ENCODE measurements around the gene IL1B. TPM values are rescaled to one million over a fixed set of nuclear protein-coding genes. Genes with fewer than 3 reads are reported as not detected.

IL1B gene
- total RNA-seq, 4 donors from 2014 or later = 0.22 to 2.7 (median 0.39) TPM; not detected in 1

GRCh38 chr2:112818094-112818902 lies 18.3 kb downstream of the IL1B start:
- no peak overlapping the region for H3K4me3 ChIP-seq
- DNase-seq (ENCODE audit: low spot score in 2 of 2) = no peak
- H3K36me3 ChIP-seq = no peaks in the 10 kb centered on the region
- H3K9me3 ChIP-seq = peaks cover 0 to 4% (median 0%) of the 10 kb centered on the region in 4 donors
- WGBS, 2 donors = 62 to 67% methylated on average over 3 of the region's 3 CpGs
- no peaks in the 10 kb centered on the region for H3K27me3 ChIP-seq
- H3K27ac ChIP-seq = no peak overlapping the region
- H3K4me1 ChIP-seq = peaks cover 0 to 12% (median 0%) of the 10 kb centered on the region in 4 donors
- TF ChIP-seq, protein P1, sequence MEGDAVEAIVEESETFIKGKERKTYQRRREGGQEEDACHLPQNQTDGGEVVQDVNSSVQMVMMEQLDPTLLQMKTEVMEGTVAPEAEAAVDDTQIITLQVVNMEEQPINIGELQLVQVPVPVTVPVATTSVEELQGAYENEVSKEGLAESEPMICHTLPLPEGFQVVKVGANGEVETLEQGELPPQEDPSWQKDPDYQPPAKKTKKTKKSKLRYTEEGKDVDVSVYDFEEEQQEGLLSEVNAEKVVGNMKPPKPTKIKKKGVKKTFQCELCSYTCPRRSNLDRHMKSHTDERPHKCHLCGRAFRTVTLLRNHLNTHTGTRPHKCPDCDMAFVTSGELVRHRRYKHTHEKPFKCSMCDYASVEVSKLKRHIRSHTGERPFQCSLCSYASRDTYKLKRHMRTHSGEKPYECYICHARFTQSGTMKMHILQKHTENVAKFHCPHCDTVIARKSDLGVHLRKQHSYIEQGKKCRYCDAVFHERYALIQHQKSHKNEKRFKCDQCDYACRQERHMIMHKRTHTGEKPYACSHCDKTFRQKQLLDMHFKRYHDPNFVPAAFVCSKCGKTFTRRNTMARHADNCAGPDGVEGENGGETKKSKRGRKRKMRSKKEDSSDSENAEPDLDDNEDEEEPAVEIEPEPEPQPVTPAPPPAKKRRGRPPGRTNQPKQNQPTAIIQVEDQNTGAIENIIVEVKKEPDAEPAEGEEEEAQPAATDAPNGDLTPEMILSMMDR (IDR thresholded peaks at IDR 0.05) = no peak
- TF ChIP-seq POLR2A (IDR thresholded peaks at IDR 0.05) = no peak
- no peak for TF ChIP-seq EP300 (IDR thresholded peaks at IDR 0.05)

DNA sequence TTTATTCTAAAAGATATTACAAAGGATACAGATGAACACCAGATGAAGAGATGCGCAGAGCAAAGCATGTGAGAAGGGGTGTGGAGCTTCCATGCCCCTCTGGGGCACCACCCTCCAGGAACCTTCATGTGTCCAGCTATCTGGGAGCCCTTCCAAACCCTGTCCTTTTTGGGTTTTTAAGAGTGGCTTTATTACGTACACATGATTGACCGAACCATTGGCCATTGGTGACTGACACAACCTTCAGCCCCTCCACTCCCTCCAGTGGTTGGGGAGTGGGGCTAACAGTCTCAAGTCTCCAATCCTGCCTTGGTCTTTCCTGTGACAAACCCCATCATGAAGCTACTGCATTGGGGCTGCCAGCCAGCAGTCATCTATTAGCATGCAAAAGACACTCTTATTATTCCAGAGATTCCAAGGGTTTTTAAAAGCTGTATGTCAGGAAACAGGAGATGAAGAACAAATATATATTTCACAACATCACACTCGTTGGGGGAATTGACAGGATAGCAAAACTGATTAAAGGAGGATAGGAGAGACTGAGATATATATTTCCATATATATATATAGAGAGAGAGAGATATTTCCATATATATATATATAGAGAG lies 19.4 kb downstream of the IL1B start:
- H3K36me3 ChIP-seq = no peaks in the 10 kb centered on the region
- DNase-seq (ENCODE audit: low spot score in 2 of 2) = no peak
- H3K4me1 ChIP-seq = peaks cover 0 to 23% (median 6%) of the 10 kb centered on the region in 4 donors
- H3K27ac ChIP-seq = no peak overlapping the region
- TF ChIP-seq EP300 (IDR thresholded peaks at IDR 0.05) (no peak), POLR2A (IDR thresholded peaks at IDR 0.05) (no peak)
- TF ChIP-seq, protein P1 (IDR thresholded peaks at IDR 0.05) = no peak
- H3K9me3 ChIP-seq = no peaks in the 10 kb centered on the region
- H3K4me3 ChIP-seq = no peak overlapping the region
- H3K27me3 ChIP-seq = no peaks in the 10 kb centered on the region
- whole genome bisulfite sequencing, 2 donors = 82 to 84% methylated on average over 4 of the region's 4 CpGs

DNA sequence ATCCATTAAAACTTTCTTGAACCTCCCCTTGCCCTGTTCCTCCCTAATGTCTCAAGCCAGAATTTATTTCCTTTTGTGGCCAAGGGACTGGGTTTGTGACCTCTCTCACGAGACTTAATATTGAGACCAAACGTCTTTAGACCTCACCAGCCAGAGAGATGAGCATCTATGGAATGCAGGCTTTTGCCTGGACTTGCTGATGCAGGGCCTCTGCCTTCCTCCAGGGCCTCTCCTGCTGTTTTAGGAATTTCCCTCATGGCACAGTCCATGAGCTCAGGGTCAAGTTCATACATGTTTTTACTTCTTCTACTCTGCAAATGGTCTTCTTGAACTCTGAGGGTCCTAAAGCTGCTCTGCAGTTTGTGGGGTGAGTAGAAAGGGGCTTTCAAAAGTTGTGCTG lies 22.3 kb downstream of the IL1B start:
- Histone ChIP-seq H3K27ac (no peak overlapping the region), H3K9me3 (no peaks in the 10 kb centered on the region), H3K4me3 (no peak overlapping the region), H3K36me3 (no peaks in the 10 kb centered on the region), H3K27me3 (no peaks in the 10 kb centered on the region), H3K4me1 (peaks cover 0 to 34% (median 14%) of the 10 kb centered on the region in 4 donors)
- TF ChIP-seq POLR2A (IDR thresholded peaks at IDR 0.05) (no peak), EP300 (IDR thresholded peaks at IDR 0.05) (no peak)
- TF ChIP-seq, protein P1 (IDR thresholded peaks at IDR 0.05) = no peak
- DNase-seq (ENCODE audit: low spot score in 2 of 2) = no peak
- WGBS, 2 donors = 57% methylated on average over 2 of the region's 2 CpGs

- Histone ChIP-seq H3K36me3 (no peaks in the 10 kb centered on the region), H3K27ac (peak overlapping the region in 2 of 4 donors; percentile 32 to 62), H3K4me1 (peaks cover 0 to 40% (median 14%) of the 10 kb centered on the region in 4 donors), H3K4me3 (no peak overlapping the region), H3K27me3 (no peaks in the 10 kb centered on the region), H3K9me3 (no peaks in the 10 kb centered on the region)
- TF ChIP-seq, protein P1 (IDR thresholded peaks at IDR 0.05) = no peak
- no peak for TF ChIP-seq EP300 (IDR thresholded peaks at IDR 0.05)
- TF ChIP-seq POLR2A (IDR thresholded peaks at IDR 0.05) = no peak
- WGBS, 2 donors = 62% methylated on average over 10 of the region's 10 CpGs
- DNase-seq (ENCODE audit: low spot score in 2 of 2) = no peak
Observed at GRCh38 chr2:112813280-112813966, 23.2 kb downstream of the IL1B start.

Measured in tibial nerve (tissue), 4 donors.